ENCODE measurements around the gene FXN.

FXN gene

GRCh38 chr9:69062195-69062594 lies 26.6 kb downstream of the FXN start:
- in situ Hi-C loops (cut with MboI; ENCODE audit: low sequenced_read_pairs): loop anchor here (5.0 kb wide), 1 partner anchor 135 kb away; no protein-coding TSS in a partner anchor

GRCh38 chr9:69063839-69064238 lies 28.3 kb downstream of the FXN start:
- in situ Hi-C loops (cut with MboI; ENCODE audit: low sequenced_read_pairs): loop anchor here (5.0 kb wide), 1 partner anchor 133 kb away; no protein-coding TSS in a partner anchor

- in situ Hi-C loops (cut with MboI; ENCODE audit: low sequenced_read_pairs): no loop called here
Measured at GRCh38 chr9:69065660-69066059, 30.1 kb downstream of the FXN start.

- in situ Hi-C loops (cut with MboI; ENCODE audit: low sequenced_read_pairs): no loop called here
Measured at GRCh38 chr9:69066955-69067354, 31.4 kb downstream of the FXN start.

GRCh38 chr9:69070201-69070600 lies 34.6 kb downstream of the FXN start:
- in situ Hi-C loops (cut with MboI; ENCODE audit: low sequenced_read_pairs): no loop called here

- in situ Hi-C loops (cut with MboI; ENCODE audit: low sequenced_read_pairs): no loop called here
Measured at GRCh38 chr9:69071059-69071458, 35.5 kb downstream of the FXN start.

- in situ Hi-C loops (cut with MboI; ENCODE audit: low sequenced_read_pairs): no loop called here
Measured at GRCh38 chr9:69073103-69073502, 37.6 kb downstream of the FXN start.

- in situ Hi-C loops (cut with MboI; ENCODE audit: low sequenced_read_pairs): no loop called here
Measured at GRCh38 chr9:69074801-69075200, 39.2 kb downstream of the FXN start.

GRCh38 chr9:69076550-69076949 lies 41.0 kb downstream of the FXN start:
- in situ Hi-C loops (cut with MboI; ENCODE audit: low sequenced_read_pairs): no loop called here

- in situ Hi-C loops (cut with MboI; ENCODE audit: low sequenced_read_pairs): no loop called here
Measured at GRCh38 chr9:69078069-69078468, 42.5 kb downstream of the FXN start.

- in situ Hi-C loops (cut with MboI; ENCODE audit: low sequenced_read_pairs): no loop called here
Measured at GRCh38 chr9:69078581-69078980, 43.0 kb downstream of the FXN start.

- in situ Hi-C loops (cut with MboI; ENCODE audit: low sequenced_read_pairs): no loop called here
Measured at GRCh38 chr9:69079186-69079585, 43.6 kb downstream of the FXN start.

GRCh38 chr9:69081261-69081660 lies 45.7 kb downstream of the FXN start:
- in situ Hi-C loops (cut with MboI; ENCODE audit: low sequenced_read_pairs): no loop called here

- in situ Hi-C loops (cut with MboI; ENCODE audit: low sequenced_read_pairs): no loop called here
Measured at GRCh38 chr9:69083321-69083720, 47.8 kb downstream of the FXN start.

GRCh38 chr9:69085569-69086283 lies 50.2 kb downstream of the FXN start:
- in situ Hi-C loops (cut with MboI; ENCODE audit: low sequenced_read_pairs): no loop called here

- in situ Hi-C loops (cut with MboI; ENCODE audit: low sequenced_read_pairs): no loop called here
Measured at GRCh38 chr9:69086312-69086711, 50.8 kb downstream of the FXN start.

- in situ Hi-C loops (cut with MboI; ENCODE audit: low sequenced_read_pairs): no loop called here
Measured at GRCh38 chr9:69086769-69087168, 51.2 kb downstream of the FXN start.

GRCh38 chr9:69089082-69089481 lies 53.5 kb downstream of the FXN start:
- in situ Hi-C loops (cut with MboI; ENCODE audit: low sequenced_read_pairs): no loop called here

- in situ Hi-C loops (cut with MboI; ENCODE audit: low sequenced_read_pairs): no loop called here
Measured at GRCh38 chr9:69089491-69089890, 53.9 kb downstream of the FXN start.

GRCh38 chr9:69090140-69090750 lies 54.7 kb downstream of the FXN start:
- in situ Hi-C loops (cut with MboI; ENCODE audit: low sequenced_read_pairs): no loop called here

- in situ Hi-C loops (cut with MboI; ENCODE audit: low sequenced_read_pairs): no loop called here
Measured at GRCh38 chr9:69090946-69091345, 55.4 kb downstream of the FXN start.

GRCh38 chr9:69093471-69094103 lies 58.0 kb downstream of the FXN start:
- in situ Hi-C loops (cut with MboI; ENCODE audit: low sequenced_read_pairs): no loop called here
